Adrenal gland (tissue), 12 donors: ENCODE results near the gene HIVEP1. TPM values are rescaled to one million over a fixed set of nuclear protein-coding genes. Genes with fewer than 3 reads are reported as not detected.

ENCODE experiments used
- DNase-seq, 7 donors: peaks; one replicate each; pipeline ENCODE4 v3.0.0-alpha.2; 2019 to 2020
- H3K27ac ChIP-seq, 5 donors: fragments of 200-600 bp; sonication (generic) in 4 of 5; 1 replicate in 3 of 5; 2 replicates in 2 of 5; pipeline versions ENCODE4 v1.5.1 to v1.8.0; 2016 to 2020; ENCODE audit warnings: mild to moderate bottlenecking in 1 of 5
- H3K27me3 ChIP-seq: fragments of 200-600 bp; 2 replicates; pipeline ENCODE4 v1.8.0; 2021
- H3K36me3 ChIP-seq, 2 donors: fragments of 200-600 bp; replicated peaks in 1 of 2; 1 replicate in 1 of 2; 2 replicates in 1 of 2; pipeline versions ENCODE4 v1.5.1 to v1.8.0; 2018 to 2022
- H3K4me1 ChIP-seq, 2 donors: fragments of 200-600 bp; replicated peaks in 1 of 2; 1 replicate in 1 of 2; 2 replicates in 1 of 2; pipeline versions ENCODE4 v1.5.1 to v1.8.0; 2018 to 2021
- H3K4me3 ChIP-seq, 4 donors: fragments of 200-600 bp; sonication (generic) in 3 of 4; one replicate each; pipeline ENCODE4 v1.5.1; 2016 to 2018
- H3K9me3 ChIP-seq, 3 donors: fragments of 200-600 bp; sonication (generic) in 1 of 3; replicated peaks in 1 of 3; 1 replicate in 2 of 3; 2 replicates in 1 of 3; pipeline versions ENCODE4 v1.5.1 to v1.8.0; 2016 to 2021
- CTCF ChIP-seq, 6 experiments: fragments of 450-650 bp in 4 of 6; fragments of 200-600 bp in 2 of 6; sonication (generic) in 1 of 6; IDR thresholded peaks; 1 replicate in 5 of 6; 2 replicates in 1 of 6; pipeline versions ENCODE4 v1.5.1 to v1.8.0; 2016 to 2021; ENCODE audit warnings: antibody characterized with exemption in 6 of 6, mild to moderate bottlenecking in 2 of 6, moderate library complexity in 1 of 6
- POLR2A ChIP-seq, 2 donors: fragments of 450-650 bp; IDR thresholded peaks; one replicate each; pipeline ENCODE4 v1.6.1; 2017; ENCODE audit warnings: antibody characterized with exemption in 2 of 2, mild to moderate bottlenecking in 2 of 2, moderate library complexity in 1 of 2
- WGBS, 4 donors: extraction: QIAGEN DNeasy Blood & Tissue Kit in 2 of 4; methylation state at CpG; one replicate each; pipeline versions ENCODE4 v1.1.5 to v1.1.7; 2013 to 2017; 5-methylcytosine and 5-hydroxymethylcytosine counted together
- intact Hi-C, 2 donors: fragments of 100-400 bp; cut with DNase I; formaldehyde crosslinking; loops; one replicate each; pipeline versions ENCODE4 v1.14.1 to v1.15.0; 2022 to 2023
- polyA plus RNA-seq, 3 donors: library from polyadenylated mRNA; stranded (reverse); fragments of 200-250 nt in 2 of 3; fragments of 350-450 nt in 1 of 3; fragmentation: Illumina TruSeq in 1 of 3; extraction: RNeasy Lipid Tissue Mini Kit (QIAGEN cat#74804) in 1 of 3; gene quantifications; one replicate each; pipeline ENCODE4 v1.2.3, GENCODE V29; 2013 to 2014
- total RNA-seq, 9 donors: library from RNA; depleted of rRNA in 4 of 9; stranded (reverse); fragments of >200 nt in 4 of 9; fragments of 120-200 nt in 1 of 9; fragmentation: NEBNext Ultra II Directional in 1 of 9; extraction: Animal tissue kit (Norgen Biotek cat#: 25700) in 1 of 9; gene quantifications; one replicate each; pipeline versions ENCODE4 v1.1.0 to v1.2.4, GENCODE V29; 2013 to 2023
- donor health status: healthy with polysubstance abuse.
- donor health status: Bipolar disorder and iron deficiency.
- donor health status: DM: yes; HTN: yes; CAD: no.
- donor health status: DM: no; HTN: no; CAD: no.
- donor health status: DM: no; HTN: no; CAD: no.
- donor health status: DM: yes; HTN: yes; CAD: no.

The HIVEP1 gene
- total and polyA plus RNA-seq, 12 donors = 3.6 to 22.3 (median 11.9) TPM

- Histone ChIP-seq H3K27ac (no peak overlapping the region), H3K9me3 (no peaks in the 10 kb centered on the region), H3K4me1 (no peaks in the 10 kb centered on the region), H3K4me3 (no peak overlapping the region), H3K36me3 (no peaks in the 10 kb centered on the region), H3K27me3 (no peaks in the 10 kb centered on the region)
- TF ChIP-seq CTCF (IDR thresholded peaks at IDR 0.05) = no peak
- 63 to 86% (median 80%) methylated on average over 2 of the region's 2 CpGs for WGBS, 4 donors
- no peak for DNase-seq
- intact Hi-C loops = no loop called here
Observed at GRCh38 chr6:11987386-11987785, 24.7 kb upstream of the HIVEP1 start.

- H3K9me3 ChIP-seq = no peaks in the 10 kb centered on the region
- whole genome bisulfite sequencing, 4 donors = 75 to 83% (median 80%) methylated on average over 2 of the region's 2 CpGs
- no peaks in the 10 kb centered on the region for H3K36me3 ChIP-seq
- no peaks in the 10 kb centered on the region for H3K27me3 ChIP-seq
- TF ChIP-seq POLR2A (IDR thresholded peaks at IDR 0.05) (no peak), CTCF (IDR thresholded peaks at IDR 0.05) (no peak)
- intact Hi-C loops = no loop called here
- no peak overlapping the region for H3K27ac ChIP-seq
- no peak for DNase-seq
- no peaks in the 10 kb centered on the region for H3K4me1 ChIP-seq
- H3K4me3 ChIP-seq = no peak overlapping the region
Observed at GRCh38 chr6:11989386-11989785, 22.7 kb upstream of the HIVEP1 start.

GRCh38 chr6:11992086-11992485 is 20.0 kb upstream of the HIVEP1 start:
- WGBS, 4 donors = 94 to 98% (median 96%) methylated on average over 2 of the region's 2 CpGs
- DNase-seq = no peak
- Histone ChIP-seq H3K4me1 (no peaks in the 10 kb centered on the region), H3K27ac (no peak overlapping the region), H3K27me3 (no peaks in the 10 kb centered on the region), H3K36me3 (no peaks in the 10 kb centered on the region), H3K9me3 (no peaks in the 10 kb centered on the region), H3K4me3 (no peak overlapping the region)
- no peak for TF ChIP-seq POLR2A (IDR thresholded peaks at IDR 0.05)
- no peak for TF ChIP-seq CTCF (IDR thresholded peaks at IDR 0.05)
- intact Hi-C loops = no loop called here

GRCh38 chr6:11994875-11995461 is 17.1 kb upstream of the HIVEP1 start:
- no peak overlapping the region for H3K4me3 ChIP-seq
- intact Hi-C loops = no loop called here
- no peaks in the 10 kb centered on the region for H3K36me3 ChIP-seq
- WGBS, 4 donors = 90 to 98% (median 96%) methylated on average over 4 of the region's 4 CpGs
- H3K27me3 ChIP-seq = no peaks in the 10 kb centered on the region
- no peak for TF ChIP-seq POLR2A (IDR thresholded peaks at IDR 0.05)
- no peak for TF ChIP-seq CTCF (IDR thresholded peaks at IDR 0.05)
- DNase-seq = no peak
- no peaks in the 10 kb centered on the region for H3K9me3 ChIP-seq
- H3K4me1 ChIP-seq = no peaks in the 10 kb centered on the region
- no peak overlapping the region for H3K27ac ChIP-seq
